Stimulated activated CD4-positive, alpha-beta T cell treated with anti-CD3 and anti-CD28 coated beads, Interleukin-4, amount 100 ng/mL, for 24 hours (primary cell): ENCODE data around the gene METTL23.

Source experiments
- DNase-seq: peaks from one replicate; pipeline ENCODE4 v3.0.0-alpha.2; 2020

Gene METTL23

DNA sequence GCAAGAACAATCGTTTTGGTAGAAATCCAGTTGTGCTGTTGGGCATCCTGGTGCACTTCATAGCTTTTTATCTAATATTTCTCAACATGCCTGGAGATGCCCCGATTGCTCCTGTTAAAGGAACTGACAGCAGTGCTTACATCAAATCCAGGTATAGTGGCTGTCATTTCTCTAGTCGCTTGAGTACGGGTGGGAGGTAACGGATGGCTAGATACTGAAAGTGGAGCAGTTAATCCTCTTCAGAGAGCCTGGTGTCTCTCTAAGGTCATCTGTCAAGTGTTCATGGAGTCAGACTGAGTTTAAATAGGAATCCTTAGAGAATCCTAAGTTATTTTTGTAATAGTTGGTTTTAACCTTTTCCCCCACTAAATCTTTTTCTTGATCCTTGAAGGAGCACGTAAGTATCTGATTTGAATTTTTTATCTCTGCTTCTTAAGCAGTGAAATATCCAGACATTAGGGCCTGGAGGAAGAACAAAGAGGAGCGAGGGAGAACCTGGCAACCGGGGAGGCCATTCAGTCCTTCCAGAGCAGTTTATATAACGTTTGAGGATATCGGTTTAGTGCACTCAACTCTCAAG lies 48.5 kb downstream of the METTL23 start:
- DNase-seq, result no peak

GRCh38 chr17:76781056-76781982 lies 54.7 kb downstream of the METTL23 start:
- no peak for DNase-seq

GRCh38 chr17:76783146-76783545 lies 56.5 kb downstream of the METTL23 start:
- DNase-seq, result no peak
